ENCODE results near the gene CEACAM19.
"Not testable (repeated sequence)": the region's sequence is repeated elsewhere in the genome, so short reads cannot be mapped to it uniquely, and the experiment has no call there.

CEACAM19 gene, protein sequence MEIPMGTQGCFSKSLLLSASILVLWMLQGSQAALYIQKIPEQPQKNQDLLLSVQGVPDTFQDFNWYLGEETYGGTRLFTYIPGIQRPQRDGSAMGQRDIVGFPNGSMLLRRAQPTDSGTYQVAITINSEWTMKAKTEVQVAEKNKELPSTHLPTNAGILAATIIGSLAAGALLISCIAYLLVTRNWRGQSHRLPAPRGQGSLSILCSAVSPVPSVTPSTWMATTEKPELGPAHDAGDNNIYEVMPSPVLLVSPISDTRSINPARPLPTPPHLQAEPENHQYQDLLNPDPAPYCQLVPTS

GRCh38 chr19:44671400-44671799 is at the start of gene CEACAM19:
Gene CEACAM19 (plus strand): TSS chr19:44671482. CDS start chr19:44671932, 450 bp downstream.
- TF ChIP-seq, protein P1, sequence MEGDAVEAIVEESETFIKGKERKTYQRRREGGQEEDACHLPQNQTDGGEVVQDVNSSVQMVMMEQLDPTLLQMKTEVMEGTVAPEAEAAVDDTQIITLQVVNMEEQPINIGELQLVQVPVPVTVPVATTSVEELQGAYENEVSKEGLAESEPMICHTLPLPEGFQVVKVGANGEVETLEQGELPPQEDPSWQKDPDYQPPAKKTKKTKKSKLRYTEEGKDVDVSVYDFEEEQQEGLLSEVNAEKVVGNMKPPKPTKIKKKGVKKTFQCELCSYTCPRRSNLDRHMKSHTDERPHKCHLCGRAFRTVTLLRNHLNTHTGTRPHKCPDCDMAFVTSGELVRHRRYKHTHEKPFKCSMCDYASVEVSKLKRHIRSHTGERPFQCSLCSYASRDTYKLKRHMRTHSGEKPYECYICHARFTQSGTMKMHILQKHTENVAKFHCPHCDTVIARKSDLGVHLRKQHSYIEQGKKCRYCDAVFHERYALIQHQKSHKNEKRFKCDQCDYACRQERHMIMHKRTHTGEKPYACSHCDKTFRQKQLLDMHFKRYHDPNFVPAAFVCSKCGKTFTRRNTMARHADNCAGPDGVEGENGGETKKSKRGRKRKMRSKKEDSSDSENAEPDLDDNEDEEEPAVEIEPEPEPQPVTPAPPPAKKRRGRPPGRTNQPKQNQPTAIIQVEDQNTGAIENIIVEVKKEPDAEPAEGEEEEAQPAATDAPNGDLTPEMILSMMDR (conservative IDR thresholded peaks at IDR 0.05; ENCODE audit: low read depth, low read length) = no peak
- no peak for DNase-seq (ENCODE audit: low read depth)
- no peak within 1 kb of the TSS for H3K4me3 ChIP-seq (ENCODE audit: low read length)

DNA sequence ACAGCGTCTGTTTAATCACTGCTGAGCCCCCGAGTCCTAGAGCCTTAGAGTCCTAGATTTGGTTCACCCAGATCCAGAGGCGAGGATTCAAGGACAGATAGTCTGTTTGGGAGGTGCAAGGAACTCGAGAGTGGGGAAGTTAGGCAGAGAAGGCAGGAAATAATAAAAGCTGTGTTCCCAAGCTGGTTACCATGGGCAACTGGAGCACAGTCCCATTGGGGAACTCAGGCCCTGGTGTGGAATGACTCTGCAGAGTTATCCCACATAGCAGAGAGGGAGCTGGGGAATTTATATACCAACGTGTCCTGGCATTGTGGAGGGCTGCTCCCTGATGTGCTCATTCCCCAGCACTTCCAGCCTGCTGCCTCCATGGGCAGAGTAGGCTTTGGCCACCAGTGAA is 48.2 kb upstream of the CEACAM19 start:
- DNase-seq (ENCODE audit: low read depth) = no peak
- TF ChIP-seq, protein P1 (conservative IDR thresholded peaks at IDR 0.05; ENCODE audit: low read depth, low read length) = no peak
- no peak overlapping the region for H3K4me3 ChIP-seq (ENCODE audit: low read length)

DNA sequence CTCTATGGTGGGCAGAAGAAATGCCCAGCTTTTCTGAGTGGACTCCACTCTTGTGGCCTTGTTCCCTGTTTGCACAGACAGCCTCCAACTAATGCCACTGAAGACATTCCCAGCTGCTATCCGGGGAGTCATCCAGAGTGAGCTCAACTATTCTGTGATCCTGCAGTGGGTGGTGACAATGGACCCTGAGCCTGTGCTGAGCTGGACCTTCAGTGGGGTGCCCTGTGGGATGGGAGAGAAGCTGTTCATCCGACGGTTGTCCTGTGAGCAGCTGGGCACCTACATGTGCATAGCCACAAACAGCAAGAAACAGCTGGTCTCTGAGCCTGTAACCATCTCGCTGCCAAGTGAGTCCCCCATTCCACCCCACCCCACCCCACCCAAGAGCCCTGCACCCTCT is 47.7 kb upstream of the CEACAM19 start:
- DNase-seq (ENCODE audit: low read depth) = no peak
- TF ChIP-seq, protein P1 (conservative IDR thresholded peaks at IDR 0.05; ENCODE audit: low read depth, low read length) = no peak
- no peak overlapping the region for H3K4me3 ChIP-seq (ENCODE audit: low read length)

DNA sequence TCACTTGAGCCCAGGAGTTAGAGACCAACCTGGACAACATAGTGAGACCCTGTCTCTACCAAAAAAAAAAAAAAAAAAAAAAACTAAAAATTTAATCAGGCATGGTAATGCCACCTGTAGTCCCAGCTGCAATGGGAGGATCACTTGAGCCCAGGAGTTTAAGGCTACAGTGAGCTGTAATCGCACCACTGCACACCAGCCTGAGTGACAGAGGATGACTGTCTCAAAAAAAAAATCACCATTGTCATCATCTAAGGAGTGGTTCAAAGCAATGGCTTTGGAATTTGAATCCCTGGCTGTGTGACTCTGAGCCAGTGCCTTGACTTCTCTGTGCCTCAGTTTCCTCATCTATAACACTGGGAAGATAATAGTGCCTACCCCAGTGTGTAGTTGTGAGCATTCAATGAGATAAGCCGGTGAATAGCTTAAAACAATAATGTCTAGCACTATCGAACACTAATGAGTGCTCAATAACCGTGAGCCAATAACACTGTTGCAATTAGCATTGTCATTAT is 46.4 kb upstream of the CEACAM19 start:
- TF ChIP-seq, protein P1 (conservative IDR thresholded peaks at IDR 0.05; ENCODE audit: low read depth, low read length) = no peak
- no peak overlapping the region for H3K4me3 ChIP-seq (ENCODE audit: low read length)
- DNase-seq (ENCODE audit: low read depth) = no peak

- DNase-seq (ENCODE audit: low read depth); H3K4me3 ChIP-seq (ENCODE audit: low read length): not testable (repeated sequence)
These were observed 45.6 kb upstream of the CEACAM19 start for GRCh38 chr19:44625637-44626036.

DNA sequence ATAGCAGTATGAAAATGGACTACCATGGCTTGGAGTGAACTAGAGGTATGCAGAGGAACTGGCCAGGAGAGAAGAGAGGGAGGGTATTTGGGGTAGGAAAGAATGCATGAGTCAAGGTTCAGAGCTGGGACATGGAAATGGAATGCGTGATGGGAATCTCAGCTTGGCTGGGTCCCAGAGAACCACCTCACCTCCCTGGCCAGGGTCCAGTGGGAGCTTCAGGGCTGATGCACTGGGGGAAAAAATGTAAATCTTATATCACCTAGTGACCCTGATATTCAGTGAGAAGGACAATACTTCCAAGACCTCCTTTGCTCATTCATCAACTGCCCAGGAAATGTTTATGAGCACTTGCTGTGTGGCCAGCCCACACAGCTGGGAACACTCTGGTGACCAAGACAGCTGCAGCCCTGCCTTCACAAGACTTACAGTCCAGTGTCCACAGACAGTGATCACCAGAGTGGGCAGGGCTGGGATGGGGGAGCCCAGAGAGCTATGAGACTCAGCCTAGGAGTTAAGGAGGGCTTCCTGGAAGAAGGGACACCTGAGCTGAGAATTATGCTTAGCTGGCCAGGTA is 45.1 kb upstream of the CEACAM19 start:
- no peak overlapping the region for H3K4me3 ChIP-seq (ENCODE audit: low read length)
- TF ChIP-seq, protein P1 (conservative IDR thresholded peaks at IDR 0.05; ENCODE audit: low read depth, low read length) = no peak
- DNase-seq (ENCODE audit: low read depth) = peak; percentile 85

DNA sequence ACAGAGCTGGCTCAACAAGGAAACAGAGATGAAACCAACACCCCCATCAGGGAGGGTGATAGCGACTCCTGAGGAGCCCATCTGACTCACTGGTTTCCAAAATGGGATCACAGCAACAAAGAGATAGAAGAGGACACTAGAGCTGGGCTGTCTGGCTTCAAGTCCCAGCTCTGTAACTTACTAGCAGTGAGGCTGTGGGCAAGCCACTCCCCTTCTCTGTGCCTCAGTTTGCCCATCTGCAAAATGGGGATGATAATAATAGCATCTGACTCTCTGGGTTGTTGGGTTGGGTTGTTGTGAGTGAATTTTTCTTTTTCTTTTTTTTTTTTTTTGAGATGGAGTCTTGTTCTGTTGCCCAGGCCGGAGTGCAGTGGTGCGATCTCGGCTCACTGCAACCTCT is 43.7 kb upstream of the CEACAM19 start:
- H3K4me3 ChIP-seq (ENCODE audit: low read length) = no peak overlapping the region
- no peak for DNase-seq (ENCODE audit: low read depth)
- TF ChIP-seq, protein P1 (conservative IDR thresholded peaks at IDR 0.05; ENCODE audit: low read depth, low read length) = no peak
